Testis (tissue), 5 donors: ENCODE measurements around the gene MIER2. TPM values are rescaled to one million over a fixed set of nuclear protein-coding genes. Genes with fewer than 3 reads are reported as not detected.
"Not testable (repeated sequence)": the region's sequence is repeated elsewhere in the genome, so short reads cannot be mapped to it uniquely, and the experiment has no call there.

Source experiments
- DNase-seq: peaks from one replicate; pipeline ENCODE4 v3.0.0-alpha.2; 2019
- H3K27ac ChIP-seq, 2 donors: fragments of 200-600 bp; sonication (generic); one replicate each; pipeline ENCODE4 v1.5.1; 2019
- H3K27me3 ChIP-seq: fragments of 200-600 bp; sonication (generic); one replicate; pipeline ENCODE4 v1.5.1; 2019
- H3K36me3 ChIP-seq: fragments of 200-600 bp; sonication (generic); one replicate; pipeline ENCODE4 v1.5.1; 2017; ENCODE audit warnings: low read depth; ENCODE audit errors: missing control alignments
- H3K4me1 ChIP-seq: fragments of 200-600 bp; sonication (generic); one replicate; pipeline ENCODE4 v1.5.1; 2019
- H3K4me3 ChIP-seq, 2 donors: fragments of 200-600 bp; sonication (generic); one replicate each; pipeline ENCODE4 v1.5.1; 2017 to 2019
- H3K9me3 ChIP-seq: fragments of 200-600 bp; sonication (generic); one replicate; pipeline ENCODE4 v1.5.1; 2017
- CTCF ChIP-seq, 3 experiments: fragments of 450-650 bp in 2 of 3; fragments of 200-600 bp in 1 of 3; sonication (generic) in 1 of 3; IDR thresholded peaks; one replicate each; pipeline ENCODE4 v1.5.1; 2016 to 2019; ENCODE audit warnings: antibody characterized with exemption in 3 of 3, mild to moderate bottlenecking in 2 of 3, moderate library complexity in 1 of 3
- POLR2A ChIP-seq: fragments of 450-650 bp; IDR thresholded peaks from one replicate; pipeline ENCODE4 v1.6.1; 2017; ENCODE audit warnings: antibody characterized with exemption, mild to moderate bottlenecking, moderate library complexity
- WGBS, 2 donors: methylation state at CpG; one replicate each; pipeline ENCODE4 v1.1.5; 2018; 5-methylcytosine and 5-hydroxymethylcytosine counted together
- intact Hi-C: fragments of 100-400 bp; cut with DNase I; formaldehyde crosslinking; loops from one replicate; pipeline ENCODE4 v1.15.1; 2023; ENCODE audit warnings: low total_unique reads
- long read RNA-seq, 2 donors: transcript quantifications; one replicate each; lab custom pipeline, GENCODE V29; 2026
- polyA plus RNA-seq: library from polyadenylated mRNA; stranded (reverse); fragments of 350-450 nt; fragmentation: Illumina TruSeq; extraction: RNeasy Lipid Tissue Mini Kit (QIAGEN cat#74804); gene quantifications from one replicate; pipeline ENCODE4 v1.2.3, GENCODE V29; 2014; ENCODE audit warnings: low read depth, low replicate concordance; ENCODE audit not compliant: insufficient read depth
- total RNA-seq, 2 donors: library from RNA; depleted of rRNA; stranded (reverse); fragments of >200 nt; gene quantifications; one replicate each; pipeline ENCODE4 v1.2.3, GENCODE V29; 2016

Gene MIER2
- total RNA-seq (10 to 100 TPM; 47.6 to 54.6 TPM), polyA plus RNA-seq (64.0 TPM)
- long read RNA-seq, donor 1, full-length matches to known transcripts, result 7 of 7 reads
- long read RNA-seq, donor 1, partial matches to known transcripts, result 0 of 7 reads
- long read RNA-seq, donor 1, other reads (novel, unspliced or antisense), result 0 of 7 reads
- long read RNA-seq, donor 2, full-length matches to known transcripts, result 2 of 2 reads
- long read RNA-seq, donor 2, partial matches to known transcripts, result 0 of 2 reads
- long read RNA-seq, donor 2, other reads (novel, unspliced or antisense), result 0 of 2 reads

GRCh38 chr19:344625-345319 is at the start of gene MIER2:
Gene MIER2 (minus strand): TSS chr19:344796. CDS start chr19:344782, 14 bp downstream.
- DNase-seq, result peak; percentile 90
- Histone ChIP-seq H3K4me3 (peak within 1 kb of the TSS; percentile 76 to 86), H3K4me1 (peaks cover 17% of the 10 kb centered on the region), H3K36me3 (no peaks in the 10 kb centered on the region), H3K27ac (peak within 1 kb of the TSS; percentile 37 to 75), H3K9me3 (no peaks in the 10 kb centered on the region), H3K27me3 (no peaks in the 10 kb centered on the region)
- 6 to 29% methylated on average over 16 to 47 of the region's 77 CpGs for WGBS, 2 donors
- no peak for TF ChIP-seq CTCF (IDR thresholded peaks at IDR 0.05)
- TF ChIP-seq POLR2A, result no peak
- intact Hi-C loops, result no loop called here

GRCh38 chr19:393560-393959 is 49.0 kb upstream of the MIER2 start:
- intact Hi-C loops, DNase-seq, H3K4me1 ChIP-seq, H3K9me3 ChIP-seq, H3K27me3 ChIP-seq, H3K27ac ChIP-seq, H3K36me3 ChIP-seq, H3K4me3 ChIP-seq: not testable (repeated sequence)

GRCh38 chr19:392375-392970 is 47.9 kb upstream of the MIER2 start:
- Histone ChIP-seq H3K36me3 (no peaks in the 10 kb centered on the region), H3K9me3 (no peaks in the 10 kb centered on the region), H3K27ac (no peak overlapping the region), H3K4me3 (no peak overlapping the region), H3K4me1 (no peaks in the 10 kb centered on the region), H3K27me3 (no peaks in the 10 kb centered on the region)
- DNase-seq, result no peak
- WGBS, 2 donors, result 58 to 75% methylated on average over 10 to 17 of the region's 17 CpGs
- intact Hi-C loops, result no loop called here
- TF ChIP-seq CTCF (IDR thresholded peaks at IDR 0.05) (no peak), POLR2A (no peak)

- WGBS, 2 donors, result 92 to 93% methylated on average over 24 to 26 of the region's 30 CpGs
- no peak for TF ChIP-seq CTCF (IDR thresholded peaks at IDR 0.05)
- TF ChIP-seq POLR2A, result no peak
- no peak for DNase-seq
- Histone ChIP-seq H3K9me3 (no peaks in the 10 kb centered on the region), H3K27ac (no peak overlapping the region), H3K36me3 (no peaks in the 10 kb centered on the region), H3K4me3 (no peak overlapping the region), H3K4me1 (no peaks in the 10 kb centered on the region), H3K27me3 (no peaks in the 10 kb centered on the region)
- intact Hi-C loops, result no loop called here
These were observed 47.3 kb upstream of the MIER2 start for GRCh38 chr19:391726-392374.

GRCh38 chr19:391207-391557 is 46.6 kb upstream of the MIER2 start:
- WGBS, 2 donors, result 87 to 93% methylated on average over 2 of the region's 2 CpGs
- intact Hi-C loops, result no loop called here
- H3K27me3 ChIP-seq, result no peaks in the 10 kb centered on the region
- no peaks in the 10 kb centered on the region for H3K9me3 ChIP-seq
- TF ChIP-seq POLR2A (no peak), CTCF (IDR thresholded peaks at IDR 0.05) (no peak)
- H3K4me3 ChIP-seq, result no peak overlapping the region
- no peaks in the 10 kb centered on the region for H3K36me3 ChIP-seq
- no peaks in the 10 kb centered on the region for H3K4me1 ChIP-seq
- H3K27ac ChIP-seq, result no peak overlapping the region
- no peak for DNase-seq
